GM23338 (cell line): Measurements from ENCODE around the gene ABCC1. TPM values are rescaled to one million over a fixed set of nuclear protein-coding genes. Genes with fewer than 3 reads are reported as not detected.

Source experiments
- ATAC-seq: fragments of 200-7000 bp; cut with Tn5 transposase; 3 replicates; pipeline ENCODE4 v1.9.1; 2020
- DNase-seq: peaks from one replicate; pipeline ENCODE4 v3.0.0-alpha.2; 2015; ENCODE audit warnings: low spot score
- H2AFZ ChIP-seq: fragments of 200-600 bp; sonication (generic); 2 replicates; pipeline ENCODE4 v1.8.0; 2016; ENCODE audit warnings: antibody characterized with exemption, mild to moderate bottlenecking, moderate library complexity
- H3F3A ChIP-seq: fragments of 200-600 bp; sonication (generic); replicated peaks from 2 replicates; pipeline ENCODE4 v1.8.0; 2017; ENCODE audit warnings: antibody characterized with exemption, mixed run types, low read depth
- H3K27ac ChIP-seq: fragments of 200-600 bp; sonication (generic); 2 replicates; pipeline ENCODE4 v1.6.1; 2016; ENCODE audit warnings: low read depth
- H3K27me3 ChIP-seq: fragments of 200-600 bp; sonication (generic); 2 replicates; pipeline ENCODE4 v1.8.0; 2016; ENCODE audit warnings: mild to moderate bottlenecking, mixed run types, moderate library complexity; ENCODE audit not compliant: insufficient read depth
- H3K36me3 ChIP-seq: fragments of 200-600 bp; sonication (generic); 2 replicates; pipeline ENCODE4 v1.8.0; 2016; ENCODE audit warnings: mild to moderate bottlenecking; ENCODE audit not compliant: insufficient read depth
- H3K4me1 ChIP-seq: fragments of 200-600 bp; sonication (generic); 2 replicates; pipeline ENCODE4 v1.8.0; 2016; ENCODE audit warnings: mild to moderate bottlenecking, moderate library complexity; ENCODE audit not compliant: insufficient read depth
- H3K4me2 ChIP-seq: fragments of 200-600 bp; sonication (generic); 2 replicates; pipeline ENCODE4 v1.7.1; 2017; ENCODE audit warnings: mixed run types
- H3K4me3 ChIP-seq: fragments of 200-600 bp; sonication (generic); 2 replicates; pipeline ENCODE4 v1.6.1; 2016; ENCODE audit warnings: mixed run types
- H3K79me2 ChIP-seq: fragments of 200-600 bp; sonication (generic); replicated peaks from 2 replicates; pipeline ENCODE4 v1.8.0; 2017; ENCODE audit warnings: mild to moderate bottlenecking; ENCODE audit not compliant: insufficient read depth
- H3K9me2 ChIP-seq: fragments of 200-600 bp; sonication (generic); 2 replicates; pipeline ENCODE4 v1.8.0; 2017; ENCODE audit not compliant: insufficient read depth
- H4K20me1 ChIP-seq: fragments of 200-600 bp; sonication (generic); replicated peaks from 2 replicates; pipeline ENCODE4 v1.8.0; 2017; ENCODE audit warnings: mild to moderate bottlenecking; ENCODE audit not compliant: insufficient read depth
- H3K27ac Mint-ChIP-seq: 2 replicates; pipeline ENCODE4 v1.8.0; 2020; ENCODE audit warnings: inconsistent platforms, mild to moderate bottlenecking, moderate library complexity, mixed read lengths
- H3K27me3 Mint-ChIP-seq: 3 replicates; pipeline ENCODE4 v1.8.0; 2022; ENCODE audit warnings: low read depth, mild to moderate bottlenecking, moderate library complexity, mixed read lengths, inconsistent platforms; ENCODE audit not compliant: insufficient read depth, poor library complexity
- H3K36me3 Mint-ChIP-seq: 3 replicates; pipeline ENCODE4 v1.8.0; 2021; ENCODE audit warnings: low read depth, mild to moderate bottlenecking, inconsistent platforms, moderate library complexity, mixed read lengths
- H3K4me1 Mint-ChIP-seq: 3 replicates; pipeline ENCODE4 v1.8.0; 2020; ENCODE audit warnings: mild to moderate bottlenecking, inconsistent platforms, mixed read lengths
- H3K4me3 Mint-ChIP-seq: 3 replicates; pipeline ENCODE4 v1.8.0; 2021; ENCODE audit warnings: moderate library complexity, mild to moderate bottlenecking, inconsistent platforms, mixed read lengths
- H3K9me3 Mint-ChIP-seq: 3 replicates; pipeline ENCODE4 v1.8.0; 2020; ENCODE audit warnings: moderate library complexity, mild to moderate bottlenecking, inconsistent platforms, mixed read lengths
- CREB1 ChIP-seq: fragments of 250-450 bp; sonication (Bioruptor Pico); IDR thresholded peaks from 2 replicates; pipeline ENCODE4 v1.5.0; 2020; ENCODE audit warnings: low read depth, mild to moderate bottlenecking, moderate library complexity
- EZH2 ChIP-seq: fragments of 200-600 bp; sonication (generic); IDR thresholded peaks from one replicate; pipeline ENCODE4 v1.8.0; 2017; ENCODE audit warnings: antibody characterized with exemption, mild to moderate bottlenecking, low read depth; ENCODE audit not compliant: unreplicated experiment
- EZH2phosphoT487 ChIP-seq: fragments of 200-600 bp; sonication (generic); IDR thresholded peaks from one replicate; pipeline ENCODE4 v1.8.1; 2018; ENCODE audit warnings: antibody characterized with exemption; ENCODE audit not compliant: unreplicated experiment
- JUNB ChIP-seq: IDR thresholded peaks from one replicate; pipeline ENCODE4 v1.6.1; 2016; ENCODE audit warnings: antibody characterized with exemption; ENCODE audit not compliant: unreplicated experiment
- NANOG ChIP-seq: IDR thresholded peaks from 2 replicates; pipeline ENCODE4 v1.6.1; 2016; ENCODE audit warnings: antibody characterized with exemption, borderline replicate concordance
- POLR2AphosphoS5 ChIP-seq: IDR thresholded peaks from 2 replicates; pipeline ENCODE4 v1.6.1; 2016; ENCODE audit warnings: antibody characterized with exemption, low read depth
- STAT1 ChIP-seq: IDR thresholded peaks from one replicate; pipeline ENCODE4 v1.6.1; 2016; ENCODE audit warnings: antibody characterized with exemption; ENCODE audit not compliant: unreplicated experiment
- ZNF114 ChIP-seq: fragments of 250-450 bp; sonication (Bioruptor Pico); IDR thresholded peaks from 2 replicates; pipeline ENCODE4 v1.5.0; 2020; ENCODE audit warnings: mild to moderate bottlenecking, moderate library complexity
- ZNF331 ChIP-seq: fragments of 250-450 bp; sonication (Bioruptor Pico); IDR thresholded peaks from 2 replicates; pipeline ENCODE4 v1.5.0; 2020; ENCODE audit warnings: low read depth, mild to moderate bottlenecking, moderate library complexity
- polyA plus RNA-seq: library from polyadenylated mRNA; unstranded; fragments of >200 nt; fragmentation: Nextera tagmentation; extraction: Ambion mirVana; gene quantifications from 2 replicates; pipeline ENCODE4 v1.2.1, GENCODE V29; 2016
- total RNA-seq: library from RNA; depleted of rRNA; stranded (reverse); fragments of >200 nt; shearing (Covaris generic); gene quantifications from 2 replicates; pipeline ENCODE4 v1.2.3, GENCODE V29; 2014
- TF ChIP-seq, protein P1 (sequence below): IDR thresholded peaks from one replicate; pipeline ENCODE4 v1.6.1; 2018; ENCODE audit warnings: antibody characterized with exemption; ENCODE audit not compliant: unreplicated experiment
- TF ChIP-seq, protein P2 (sequence below): fragments of 250-450 bp; sonication (Bioruptor Pico); IDR thresholded peaks from 2 replicates; pipeline ENCODE4 v1.5.0; 2020; ENCODE audit warnings: mild to moderate bottlenecking, moderate library complexity
- TF ChIP-seq, protein P3 (sequence below): IDR thresholded peaks from 2 replicates; pipeline ENCODE4 v1.6.1; 2016; ENCODE audit warnings: antibody characterized with exemption
- TF ChIP-seq, protein P4 (sequence below), 2 experiments: fragments of 200-600 bp in 1 of 2; sonication (generic) in 1 of 2; conservative IDR thresholded peaks; 2 replicates each; pipeline versions ENCODE4 v1.5.1 to v1.6.1; 2016 to 2017; ENCODE audit warnings: antibody characterized with exemption in 2 of 2, low read depth in 2 of 2, mild to moderate bottlenecking in 2 of 2, moderate library complexity in 1 of 2

Gene ABCC1
- total and polyA plus RNA-seq, 2 experiments from 2014 or later, result 11.0 to 46.6 TPM

DNA sequence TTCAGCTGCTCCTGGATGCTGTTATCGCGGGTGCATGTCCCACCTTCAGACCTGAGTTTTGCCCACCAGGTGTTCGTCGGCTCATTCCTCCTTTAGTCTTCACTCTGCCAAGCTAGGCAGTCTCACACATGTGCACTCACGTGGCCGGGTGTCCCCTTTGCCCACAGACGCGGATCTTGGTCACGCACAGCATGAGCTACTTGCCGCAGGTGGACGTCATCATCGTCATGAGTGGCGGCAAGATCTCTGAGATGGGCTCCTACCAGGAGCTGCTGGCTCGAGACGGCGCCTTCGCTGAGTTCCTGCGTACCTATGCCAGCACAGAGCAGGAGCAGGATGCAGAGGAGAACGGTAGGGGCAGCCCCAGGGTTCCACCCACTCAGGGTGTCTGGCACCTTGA, 140.8 kb downstream of the ABCC1 start:
- H3K4me3 ChIP-seq, result no peak overlapping the region
- H3K27ac Mint-ChIP-seq, result no peak overlapping the region
- H3K27me3 Mint-ChIP-seq, result peaks cover 3% of the 10 kb centered on the region
- no peaks in the 10 kb centered on the region for H3K27me3 ChIP-seq
- DNase-seq, result no peak
- H3K9me2 ChIP-seq, result no peaks in the 10 kb centered on the region
- H3K36me3 ChIP-seq, result peaks cover 12% of the 10 kb centered on the region; the same call in 1 of the 2 replicates
- no peaks in the 10 kb centered on the region for H3F3A ChIP-seq
- ATAC-seq, result no peak
- H4K20me1 ChIP-seq, result peaks cover 6% of the 10 kb centered on the region
- H3K4me1 Mint-ChIP-seq, result peaks cover 11% of the 10 kb centered on the region; the same call in 2 of the 3 replicates
- H3K27ac ChIP-seq, result no peak overlapping the region
- no peaks in the 10 kb centered on the region for H3K9me3 Mint-ChIP-seq
- peaks cover 3% of the 10 kb centered on the region for H3K79me2 ChIP-seq
- no peaks in the 10 kb centered on the region for H3K4me1 ChIP-seq
- H3K36me3 Mint-ChIP-seq, result peaks cover 68% of the 10 kb centered on the region
- TF ChIP-seq, protein P1, sequence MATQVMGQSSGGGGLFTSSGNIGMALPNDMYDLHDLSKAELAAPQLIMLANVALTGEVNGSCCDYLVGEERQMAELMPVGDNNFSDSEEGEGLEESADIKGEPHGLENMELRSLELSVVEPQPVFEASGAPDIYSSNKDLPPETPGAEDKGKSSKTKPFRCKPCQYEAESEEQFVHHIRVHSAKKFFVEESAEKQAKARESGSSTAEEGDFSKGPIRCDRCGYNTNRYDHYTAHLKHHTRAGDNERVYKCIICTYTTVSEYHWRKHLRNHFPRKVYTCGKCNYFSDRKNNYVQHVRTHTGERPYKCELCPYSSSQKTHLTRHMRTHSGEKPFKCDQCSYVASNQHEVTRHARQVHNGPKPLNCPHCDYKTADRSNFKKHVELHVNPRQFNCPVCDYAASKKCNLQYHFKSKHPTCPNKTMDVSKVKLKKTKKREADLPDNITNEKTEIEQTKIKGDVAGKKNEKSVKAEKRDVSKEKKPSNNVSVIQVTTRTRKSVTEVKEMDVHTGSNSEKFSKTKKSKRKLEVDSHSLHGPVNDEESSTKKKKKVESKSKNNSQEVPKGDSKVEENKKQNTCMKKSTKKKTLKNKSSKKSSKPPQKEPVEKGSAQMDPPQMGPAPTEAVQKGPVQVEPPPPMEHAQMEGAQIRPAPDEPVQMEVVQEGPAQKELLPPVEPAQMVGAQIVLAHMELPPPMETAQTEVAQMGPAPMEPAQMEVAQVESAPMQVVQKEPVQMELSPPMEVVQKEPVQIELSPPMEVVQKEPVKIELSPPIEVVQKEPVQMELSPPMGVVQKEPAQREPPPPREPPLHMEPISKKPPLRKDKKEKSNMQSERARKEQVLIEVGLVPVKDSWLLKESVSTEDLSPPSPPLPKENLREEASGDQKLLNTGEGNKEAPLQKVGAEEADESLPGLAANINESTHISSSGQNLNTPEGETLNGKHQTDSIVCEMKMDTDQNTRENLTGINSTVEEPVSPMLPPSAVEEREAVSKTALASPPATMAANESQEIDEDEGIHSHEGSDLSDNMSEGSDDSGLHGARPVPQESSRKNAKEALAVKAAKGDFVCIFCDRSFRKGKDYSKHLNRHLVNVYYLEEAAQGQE, result no peak
- TF ChIP-seq, protein P2, sequence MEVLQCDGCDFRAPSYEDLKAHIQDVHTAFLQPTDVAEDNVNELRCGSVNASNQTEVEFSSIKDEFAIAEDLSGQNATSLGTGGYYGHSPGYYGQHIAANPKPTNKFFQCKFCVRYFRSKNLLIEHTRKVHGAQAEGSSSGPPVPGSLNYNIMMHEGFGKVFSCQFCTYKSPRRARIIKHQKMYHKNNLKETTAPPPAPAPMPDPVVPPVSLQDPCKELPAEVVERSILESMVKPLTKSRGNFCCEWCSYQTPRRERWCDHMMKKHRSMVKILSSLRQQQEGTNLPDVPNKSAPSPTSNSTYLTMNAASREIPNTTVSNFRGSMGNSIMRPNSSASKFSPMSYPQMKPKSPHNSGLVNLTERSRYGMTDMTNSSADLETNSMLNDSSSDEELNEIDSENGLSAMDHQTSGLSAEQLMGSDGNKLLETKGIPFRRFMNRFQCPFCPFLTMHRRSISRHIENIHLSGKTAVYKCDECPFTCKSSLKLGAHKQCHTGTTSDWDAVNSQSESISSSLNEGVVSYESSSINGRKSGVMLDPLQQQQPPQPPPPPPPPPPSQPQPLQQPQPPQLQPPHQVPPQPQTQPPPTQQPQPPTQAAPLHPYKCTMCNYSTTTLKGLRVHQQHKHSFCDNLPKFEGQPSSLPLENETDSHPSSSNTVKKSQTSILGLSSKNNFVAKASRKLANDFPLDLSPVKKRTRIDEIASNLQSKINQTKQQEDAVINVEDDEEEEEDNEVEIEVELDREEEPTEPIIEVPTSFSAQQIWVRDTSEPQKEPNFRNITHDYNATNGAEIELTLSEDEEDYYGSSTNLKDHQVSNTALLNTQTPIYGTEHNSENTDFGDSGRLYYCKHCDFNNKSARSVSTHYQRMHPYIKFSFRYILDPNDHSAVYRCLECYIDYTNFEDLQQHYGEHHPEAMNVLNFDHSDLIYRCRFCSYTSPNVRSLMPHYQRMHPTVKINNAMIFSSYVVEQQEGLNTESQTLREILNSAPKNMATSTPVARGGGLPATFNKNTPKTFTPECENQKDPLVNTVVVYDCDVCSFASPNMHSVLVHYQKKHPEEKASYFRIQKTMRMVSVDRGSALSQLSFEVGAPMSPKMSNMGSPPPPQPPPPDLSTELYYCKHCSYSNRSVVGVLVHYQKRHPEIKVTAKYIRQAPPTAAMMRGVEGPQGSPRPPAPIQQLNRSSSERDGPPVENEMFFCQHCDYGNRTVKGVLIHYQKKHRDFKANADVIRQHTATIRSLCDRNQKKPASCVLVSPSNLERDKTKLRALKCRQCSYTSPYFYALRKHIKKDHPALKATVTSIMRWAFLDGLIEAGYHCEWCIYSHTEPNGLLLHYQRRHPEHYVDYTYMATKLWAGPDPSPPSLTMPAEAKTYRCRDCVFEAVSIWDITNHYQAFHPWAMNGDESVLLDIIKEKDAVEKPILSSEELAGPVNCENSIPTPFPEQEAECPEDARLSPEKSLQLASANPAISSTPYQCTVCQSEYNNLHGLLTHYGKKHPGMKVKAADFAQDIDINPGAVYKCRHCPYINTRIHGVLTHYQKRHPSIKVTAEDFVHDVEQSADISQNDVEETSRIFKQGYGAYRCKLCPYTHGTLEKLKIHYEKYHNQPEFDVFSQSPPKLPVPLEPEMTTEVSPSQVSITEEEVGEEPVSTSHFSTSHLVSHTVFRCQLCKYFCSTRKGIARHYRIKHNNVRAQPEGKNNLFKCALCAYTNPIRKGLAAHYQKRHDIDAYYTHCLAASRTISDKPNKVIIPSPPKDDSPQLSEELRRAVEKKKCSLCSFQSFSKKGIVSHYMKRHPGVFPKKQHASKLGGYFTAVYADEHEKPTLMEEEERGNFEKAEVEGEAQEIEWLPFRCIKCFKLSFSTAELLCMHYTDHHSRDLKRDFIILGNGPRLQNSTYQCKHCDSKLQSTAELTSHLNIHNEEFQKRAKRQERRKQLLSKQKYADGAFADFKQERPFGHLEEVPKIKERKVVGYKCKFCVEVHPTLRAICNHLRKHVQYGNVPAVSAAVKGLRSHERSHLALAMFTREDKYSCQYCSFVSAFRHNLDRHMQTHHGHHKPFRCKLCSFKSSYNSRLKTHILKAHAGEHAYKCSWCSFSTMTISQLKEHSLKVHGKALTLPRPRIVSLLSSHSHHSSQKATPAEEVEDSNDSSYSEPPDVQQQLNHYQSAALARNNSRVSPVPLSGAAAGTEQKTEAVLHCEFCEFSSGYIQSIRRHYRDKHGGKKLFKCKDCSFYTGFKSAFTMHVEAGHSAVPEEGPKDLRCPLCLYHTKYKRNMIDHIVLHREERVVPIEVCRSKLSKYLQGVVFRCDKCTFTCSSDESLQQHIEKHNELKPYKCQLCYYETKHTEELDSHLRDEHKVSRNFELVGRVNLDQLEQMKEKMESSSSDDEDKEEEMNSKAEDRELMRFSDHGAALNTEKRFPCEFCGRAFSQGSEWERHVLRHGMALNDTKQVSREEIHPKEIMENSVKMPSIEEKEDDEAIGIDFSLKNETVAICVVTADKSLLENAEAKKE (CRISPR knock-in tag), result no peak
- TF ChIP-seq ZNF114 (no peak), ZNF331 (CRISPR knock-in tag) (no peak), STAT1 (no peak), POLR2AphosphoS5 (no peak), NANOG (no peak), EZH2 (no peak), EZH2phosphoT487 (no peak), CREB1 (CRISPR knock-in tag) (no peak), JUNB (no peak)
- TF ChIP-seq, protein P3, sequence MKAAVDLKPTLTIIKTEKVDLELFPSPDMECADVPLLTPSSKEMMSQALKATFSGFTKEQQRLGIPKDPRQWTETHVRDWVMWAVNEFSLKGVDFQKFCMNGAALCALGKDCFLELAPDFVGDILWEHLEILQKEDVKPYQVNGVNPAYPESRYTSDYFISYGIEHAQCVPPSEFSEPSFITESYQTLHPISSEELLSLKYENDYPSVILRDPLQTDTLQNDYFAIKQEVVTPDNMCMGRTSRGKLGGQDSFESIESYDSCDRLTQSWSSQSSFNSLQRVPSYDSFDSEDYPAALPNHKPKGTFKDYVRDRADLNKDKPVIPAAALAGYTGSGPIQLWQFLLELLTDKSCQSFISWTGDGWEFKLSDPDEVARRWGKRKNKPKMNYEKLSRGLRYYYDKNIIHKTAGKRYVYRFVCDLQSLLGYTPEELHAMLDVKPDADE, result no peak
- TF ChIP-seq, protein P4, sequence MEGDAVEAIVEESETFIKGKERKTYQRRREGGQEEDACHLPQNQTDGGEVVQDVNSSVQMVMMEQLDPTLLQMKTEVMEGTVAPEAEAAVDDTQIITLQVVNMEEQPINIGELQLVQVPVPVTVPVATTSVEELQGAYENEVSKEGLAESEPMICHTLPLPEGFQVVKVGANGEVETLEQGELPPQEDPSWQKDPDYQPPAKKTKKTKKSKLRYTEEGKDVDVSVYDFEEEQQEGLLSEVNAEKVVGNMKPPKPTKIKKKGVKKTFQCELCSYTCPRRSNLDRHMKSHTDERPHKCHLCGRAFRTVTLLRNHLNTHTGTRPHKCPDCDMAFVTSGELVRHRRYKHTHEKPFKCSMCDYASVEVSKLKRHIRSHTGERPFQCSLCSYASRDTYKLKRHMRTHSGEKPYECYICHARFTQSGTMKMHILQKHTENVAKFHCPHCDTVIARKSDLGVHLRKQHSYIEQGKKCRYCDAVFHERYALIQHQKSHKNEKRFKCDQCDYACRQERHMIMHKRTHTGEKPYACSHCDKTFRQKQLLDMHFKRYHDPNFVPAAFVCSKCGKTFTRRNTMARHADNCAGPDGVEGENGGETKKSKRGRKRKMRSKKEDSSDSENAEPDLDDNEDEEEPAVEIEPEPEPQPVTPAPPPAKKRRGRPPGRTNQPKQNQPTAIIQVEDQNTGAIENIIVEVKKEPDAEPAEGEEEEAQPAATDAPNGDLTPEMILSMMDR (conservative IDR thresholded peaks at IDR 0.05; ENCODE audit: low read depth in 2 of 2), result no peak
- no peak overlapping the region for H2AFZ ChIP-seq
- H3K4me3 Mint-ChIP-seq, result no peak overlapping the region
- H3K4me2 ChIP-seq, result no peak overlapping the region
